GM12878 (cell line): ENCODE results near the gene GRIN3A.

Experiments used
- ATF7 ChIP-seq: fragments of 450-650 bp; IDR thresholded peaks from 2 replicates; pipeline ENCODE4 v1.6.1; 2016; ENCODE audit warnings: low read depth, mild to moderate bottlenecking
- BMI1 ChIP-seq: fragments of 450-650 bp; IDR thresholded peaks from 2 replicates; pipeline ENCODE4 v1.6.1; 2016; ENCODE audit warnings: mild to moderate bottlenecking, moderate library complexity, borderline replicate concordance
- CREB1 ChIP-seq: IDR thresholded peaks from 2 replicates; pipeline ENCODE4 v1.6.1; 2012; ENCODE audit warnings: low read depth, mild to moderate bottlenecking, inconsistent platforms
- EP300 ChIP-seq, 2 experiments: fragments of 150-350 bp in 1 of 2; IDR thresholded peaks; 2 replicates each; pipeline ENCODE4 v1.6.1; 2011 to 2012; ENCODE audit warnings: low read depth in 2 of 2, low read length in 2 of 2, borderline replicate concordance in 1 of 2, improper control_type of control experiment in 1 of 2, inconsistent platforms in 1 of 2; ENCODE audit not compliant: control insufficient read depth in 1 of 2
- JUND ChIP-seq: IDR thresholded peaks from 2 replicates; pipeline ENCODE4 v1.6.1; 2012; ENCODE audit warnings: low read depth, mild to moderate bottlenecking, low read length, improper control_type of control experiment, moderate library complexity
- KDM1A ChIP-seq: fragments of 200-600 bp; sonication (generic); IDR thresholded peaks from 2 replicates; pipeline ENCODE4 v1.6.1; 2016; ENCODE audit warnings: borderline replicate concordance
- POLR2A ChIP-seq: IDR thresholded peaks from 2 replicates; pipeline ENCODE4 v1.6.1; 2011; ENCODE audit warnings: low read depth, mild to moderate bottlenecking, low read length
- RFX5 ChIP-seq: IDR thresholded peaks from 2 replicates; pipeline ENCODE4 v1.6.1; 2011; ENCODE audit warnings: low read depth, low read length, improper control_type of control experiment
- TARDBP ChIP-seq: IDR thresholded peaks from 2 replicates; pipeline ENCODE4 v1.6.1; 2016; ENCODE audit warnings: borderline replicate concordance
- TF ChIP-seq, protein P1 (sequence below), 3 experiments: IDR thresholded peaks in 2 of 3; conservative IDR thresholded peaks in 1 of 3; 2 replicates each; pipeline ENCODE4 v1.5.1; 2011; ENCODE audit warnings: low read depth in 3 of 3, low read length in 3 of 3, mild to moderate bottlenecking in 3 of 3, control low read depth in 2 of 3, moderate library complexity in 2 of 3, inconsistent platforms in 1 of 3, mixed read lengths in 1 of 3; ENCODE audit not compliant: control insufficient read depth in 2 of 3, insufficient read depth in 1 of 3; ENCODE audit errors: extremely low read depth in 1 of 3
- TF ChIP-seq, protein P2 (sequence below): IDR thresholded peaks from 2 replicates; pipeline ENCODE4 v1.6.1; 2012; ENCODE audit warnings: low read length, inconsistent platforms
- TF ChIP-seq, protein P3 (sequence below): fragments of 450-650 bp; IDR thresholded peaks from 2 replicates; pipeline ENCODE4 v1.6.1; 2017; ENCODE audit warnings: mild to moderate bottlenecking, moderate library complexity
- TF ChIP-seq, protein P4 (sequence below): IDR thresholded peaks from 2 replicates; pipeline ENCODE4 v1.6.1; 2012; ENCODE audit warnings: low read depth, low read length, improper control_type of control experiment

DNA sequence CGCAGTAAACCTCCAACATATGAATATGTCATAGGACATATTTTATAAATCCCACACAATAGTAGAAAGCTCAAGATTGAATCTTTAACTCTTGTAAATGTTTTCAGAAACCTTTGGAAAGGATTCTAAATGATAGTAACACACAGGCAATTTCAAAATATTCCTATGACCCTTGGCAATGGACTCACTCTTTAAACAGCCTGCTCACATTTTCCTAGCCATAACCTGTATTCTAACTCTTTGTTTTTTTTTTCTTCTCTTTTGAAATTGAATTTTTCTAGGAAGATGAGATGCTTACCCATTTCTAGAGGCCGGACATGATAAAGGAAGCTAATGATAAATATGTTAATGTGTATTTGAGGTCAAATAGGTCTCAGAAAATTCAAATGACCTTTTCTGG, 29.6 kb downstream of the GRIN3A start:
- TF ChIP-seq, protein P1, sequence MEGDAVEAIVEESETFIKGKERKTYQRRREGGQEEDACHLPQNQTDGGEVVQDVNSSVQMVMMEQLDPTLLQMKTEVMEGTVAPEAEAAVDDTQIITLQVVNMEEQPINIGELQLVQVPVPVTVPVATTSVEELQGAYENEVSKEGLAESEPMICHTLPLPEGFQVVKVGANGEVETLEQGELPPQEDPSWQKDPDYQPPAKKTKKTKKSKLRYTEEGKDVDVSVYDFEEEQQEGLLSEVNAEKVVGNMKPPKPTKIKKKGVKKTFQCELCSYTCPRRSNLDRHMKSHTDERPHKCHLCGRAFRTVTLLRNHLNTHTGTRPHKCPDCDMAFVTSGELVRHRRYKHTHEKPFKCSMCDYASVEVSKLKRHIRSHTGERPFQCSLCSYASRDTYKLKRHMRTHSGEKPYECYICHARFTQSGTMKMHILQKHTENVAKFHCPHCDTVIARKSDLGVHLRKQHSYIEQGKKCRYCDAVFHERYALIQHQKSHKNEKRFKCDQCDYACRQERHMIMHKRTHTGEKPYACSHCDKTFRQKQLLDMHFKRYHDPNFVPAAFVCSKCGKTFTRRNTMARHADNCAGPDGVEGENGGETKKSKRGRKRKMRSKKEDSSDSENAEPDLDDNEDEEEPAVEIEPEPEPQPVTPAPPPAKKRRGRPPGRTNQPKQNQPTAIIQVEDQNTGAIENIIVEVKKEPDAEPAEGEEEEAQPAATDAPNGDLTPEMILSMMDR (IDR thresholded peaks at IDR 0.05 in 2 of 3, conservative IDR thresholded peaks at IDR 0.05 in 1 of 3; ENCODE audit: control insufficient read depth in 2 of 3, extremely low read depth in 1 of 3, insufficient read depth in 1 of 3, low read depth in 3 of 3, low read length in 3 of 3) = no peak
- TF ChIP-seq TARDBP (no peak), EP300 (IDR thresholded peaks at IDR 0.05; ENCODE audit: borderline replicate concordance in 1 of 2, control insufficient read depth in 1 of 2, low read depth in 2 of 2, low read length in 2 of 2) (no peak), POLR2A (no peak), KDM1A (no peak), BMI1 (no peak), CREB1 (no peak), JUND (no peak), RFX5 (no peak), ATF7 (no peak)
- TF ChIP-seq, protein P2, sequence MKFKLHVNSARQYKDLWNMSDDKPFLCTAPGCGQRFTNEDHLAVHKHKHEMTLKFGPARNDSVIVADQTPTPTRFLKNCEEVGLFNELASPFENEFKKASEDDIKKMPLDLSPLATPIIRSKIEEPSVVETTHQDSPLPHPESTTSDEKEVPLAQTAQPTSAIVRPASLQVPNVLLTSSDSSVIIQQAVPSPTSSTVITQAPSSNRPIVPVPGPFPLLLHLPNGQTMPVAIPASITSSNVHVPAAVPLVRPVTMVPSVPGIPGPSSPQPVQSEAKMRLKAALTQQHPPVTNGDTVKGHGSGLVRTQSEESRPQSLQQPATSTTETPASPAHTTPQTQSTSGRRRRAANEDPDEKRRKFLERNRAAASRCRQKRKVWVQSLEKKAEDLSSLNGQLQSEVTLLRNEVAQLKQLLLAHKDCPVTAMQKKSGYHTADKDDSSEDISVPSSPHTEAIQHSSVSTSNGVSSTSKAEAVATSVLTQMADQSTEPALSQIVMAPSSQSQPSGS = no peak
- TF ChIP-seq, protein P3, sequence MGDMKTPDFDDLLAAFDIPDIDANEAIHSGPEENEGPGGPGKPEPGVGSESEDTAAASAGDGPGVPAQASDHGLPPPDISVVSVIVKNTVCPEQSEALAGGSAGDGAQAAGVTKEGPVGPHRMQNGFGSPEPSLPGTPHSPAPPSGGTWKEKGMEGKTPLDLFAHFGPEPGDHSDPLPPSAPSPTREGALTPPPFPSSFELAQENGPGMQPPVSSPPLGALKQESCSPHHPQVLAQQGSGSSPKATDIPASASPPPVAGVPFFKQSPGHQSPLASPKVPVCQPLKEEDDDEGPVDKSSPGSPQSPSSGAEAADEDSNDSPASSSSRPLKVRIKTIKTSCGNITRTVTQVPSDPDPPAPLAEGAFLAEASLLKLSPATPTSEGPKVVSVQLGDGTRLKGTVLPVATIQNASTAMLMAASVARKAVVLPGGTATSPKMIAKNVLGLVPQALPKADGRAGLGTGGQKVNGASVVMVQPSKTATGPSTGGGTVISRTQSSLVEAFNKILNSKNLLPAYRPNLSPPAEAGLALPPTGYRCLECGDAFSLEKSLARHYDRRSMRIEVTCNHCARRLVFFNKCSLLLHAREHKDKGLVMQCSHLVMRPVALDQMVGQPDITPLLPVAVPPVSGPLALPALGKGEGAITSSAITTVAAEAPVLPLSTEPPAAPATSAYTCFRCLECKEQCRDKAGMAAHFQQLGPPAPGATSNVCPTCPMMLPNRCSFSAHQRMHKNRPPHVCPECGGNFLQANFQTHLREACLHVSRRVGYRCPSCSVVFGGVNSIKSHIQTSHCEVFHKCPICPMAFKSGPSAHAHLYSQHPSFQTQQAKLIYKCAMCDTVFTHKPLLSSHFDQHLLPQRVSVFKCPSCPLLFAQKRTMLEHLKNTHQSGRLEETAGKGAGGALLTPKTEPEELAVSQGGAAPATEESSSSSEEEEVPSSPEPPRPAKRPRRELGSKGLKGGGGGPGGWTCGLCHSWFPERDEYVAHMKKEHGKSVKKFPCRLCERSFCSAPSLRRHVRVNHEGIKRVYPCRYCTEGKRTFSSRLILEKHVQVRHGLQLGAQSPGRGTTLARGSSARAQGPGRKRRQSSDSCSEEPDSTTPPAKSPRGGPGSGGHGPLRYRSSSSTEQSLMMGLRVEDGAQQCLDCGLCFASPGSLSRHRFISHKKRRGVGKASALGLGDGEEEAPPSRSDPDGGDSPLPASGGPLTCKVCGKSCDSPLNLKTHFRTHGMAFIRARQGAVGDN = no peak
- TF ChIP-seq, protein P4, sequence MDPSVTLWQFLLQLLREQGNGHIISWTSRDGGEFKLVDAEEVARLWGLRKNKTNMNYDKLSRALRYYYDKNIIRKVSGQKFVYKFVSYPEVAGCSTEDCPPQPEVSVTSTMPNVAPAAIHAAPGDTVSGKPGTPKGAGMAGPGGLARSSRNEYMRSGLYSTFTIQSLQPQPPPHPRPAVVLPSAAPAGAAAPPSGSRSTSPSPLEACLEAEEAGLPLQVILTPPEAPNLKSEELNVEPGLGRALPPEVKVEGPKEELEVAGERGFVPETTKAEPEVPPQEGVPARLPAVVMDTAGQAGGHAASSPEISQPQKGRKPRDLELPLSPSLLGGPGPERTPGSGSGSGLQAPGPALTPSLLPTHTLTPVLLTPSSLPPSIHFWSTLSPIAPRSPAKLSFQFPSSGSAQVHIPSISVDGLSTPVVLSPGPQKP = no peak
